Upper lobe of left lung (tissue), 6 donors: ENCODE results near the gene TCHH. TPM values are rescaled to one million over a fixed set of nuclear protein-coding genes. Genes with fewer than 3 reads are reported as not detected.

Experiments
- ATAC-seq, 2 donors: fragments of 200-7000 bp; cut with Tn5 transposase; one replicate each; pipeline ENCODE4 v1.9.1; 2022; ENCODE audit warnings: mild to moderate bottlenecking in 2 of 2, moderate library complexity in 2 of 2; ENCODE audit not compliant: low FRiP score in 2 of 2
- DNase-seq, 2 donors: peaks; one replicate each; pipeline ENCODE4 v3.0.0-alpha.2; 2019 to 2020
- H3K27ac ChIP-seq, 4 donors: fragments of 200-600 bp; sonication (generic); one replicate each; pipeline ENCODE4 v1.5.1; 2016 to 2019
- H3K27me3 ChIP-seq, 4 donors: fragments of 200-600 bp; sonication (generic); one replicate each; pipeline ENCODE4 v1.5.1; 2017 to 2019
- H3K36me3 ChIP-seq, 4 donors: fragments of 200-600 bp; sonication (generic); one replicate each; pipeline ENCODE4 v1.5.1; 2016 to 2019
- H3K4me1 ChIP-seq, 4 donors: fragments of 200-600 bp; sonication (generic); one replicate each; pipeline ENCODE4 v1.5.1; 2018 to 2019
- H3K4me3 ChIP-seq, 4 donors: fragments of 200-600 bp; sonication (generic); one replicate each; pipeline ENCODE4 v1.5.1; 2017 to 2019; ENCODE audit warnings: mild to moderate bottlenecking in 2 of 4, moderate library complexity in 1 of 4
- H3K9me3 ChIP-seq, 4 donors: fragments of 200-600 bp; sonication (generic); one replicate each; pipeline ENCODE4 v1.5.1; 2018 to 2019
- CTCF ChIP-seq, 6 experiments: fragments of 450-650 bp in 4 of 6; fragments of 200-600 bp in 2 of 6; sonication (generic) in 2 of 6; IDR thresholded peaks; one replicate each; pipeline ENCODE4 v1.5.1; 2016 to 2019; ENCODE audit warnings: antibody characterized with exemption in 6 of 6
- EP300 ChIP-seq, 4 donors: sonication (generic); formaldehyde crosslinking; IDR thresholded peaks; one replicate each; pipeline ENCODE4 v1.5.1; 2017; ENCODE audit warnings: antibody characterized with exemption in 4 of 4, control low read depth in 2 of 4
- POLR2A ChIP-seq, 4 donors: fragments of 450-650 bp; IDR thresholded peaks; one replicate each; pipeline ENCODE4 v1.5.1; 2016 to 2017; ENCODE audit warnings: antibody characterized with exemption in 4 of 4, mild to moderate bottlenecking in 2 of 4
- POLR2AphosphoS5 ChIP-seq, 2 donors: sonication (generic); formaldehyde crosslinking; IDR thresholded peaks; one replicate each; pipeline ENCODE4 v1.5.1; 2017; ENCODE audit warnings: antibody characterized with exemption in 2 of 2
- WGBS, 2 donors: methylation state at CpG; one replicate each; pipeline ENCODE4 v1.1.5; 2017 to 2018; 5-methylcytosine and 5-hydroxymethylcytosine counted together
- total RNA-seq, 6 donors: library from RNA; depleted of rRNA in 4 of 6; stranded (reverse); fragments of >200 nt in 4 of 6; gene quantifications; one replicate each; pipeline versions ENCODE4 v1.1.0 to v1.2.1, GENCODE V29; 2016 to 2021
- donor health status: DM: no; HTN: no; CAD: no; lungs with moderate emphysema.
- donor health status: DM: no; HTN: yes; CAD: no; lungs with severe emphysema.

Gene TCHH
- total RNA-seq, 6 donors from 2014 or later, result 0.15 to 1.0 (median 0.24) TPM; not detected in 2

- Histone ChIP-seq H3K36me3 (no peaks in the 10 kb centered on the region), H3K4me3 (peak overlapping the region in 3 of 4 donors; percentile 37 to 51 (median 46)), H3K27ac (no peak overlapping the region), H3K9me3 (peaks cover 3 to 18% (median 13%) of the 10 kb centered on the region in 4 donors), H3K4me1 (peaks cover 36 to 52% (median 45%) of the 10 kb centered on the region in 4 donors), H3K27me3 (peaks cover 0 to 64% (median 30%) of the 10 kb centered on the region in 4 donors)
- 7 to 9% methylated on average over 15 of the region's 15 CpGs for WGBS, 2 donors
- ATAC-seq (no peak), DNase-seq (no peak)
- TF ChIP-seq CTCF (IDR thresholded peaks at IDR 0.05), result no peak
- no peak for TF ChIP-seq EP300 (IDR thresholded peaks at IDR 0.05)
- TF ChIP-seq POLR2A (IDR thresholded peaks at IDR 0.05), result no peak
- TF ChIP-seq POLR2AphosphoS5 (IDR thresholded peaks at IDR 0.05), result no peak
Measured at GRCh38 chr1:152109998-152110294, 5.3 kb downstream of the TCHH start.

GRCh38 chr1:152109231-152109997 lies 5.8 kb downstream of the TCHH start:
- 11 to 15% methylated on average over 31 of the region's 31 CpGs for WGBS, 2 donors
- TF ChIP-seq EP300 (IDR thresholded peaks at IDR 0.05) (no peak), POLR2A (IDR thresholded peaks at IDR 0.05) (no peak), CTCF (IDR thresholded peaks at IDR 0.05) (no peak), POLR2AphosphoS5 (IDR thresholded peaks at IDR 0.05) (no peak)
- Histone ChIP-seq H3K36me3 (no peaks in the 10 kb centered on the region), H3K9me3 (peaks cover 3 to 18% (median 13%) of the 10 kb centered on the region in 4 donors), H3K4me3 (peak overlapping the region in 3 of 4 donors; percentile 37 to 51 (median 46)), H3K4me1 (peaks cover 36 to 52% (median 45%) of the 10 kb centered on the region in 4 donors), H3K27me3 (peaks cover 0 to 64% (median 30%) of the 10 kb centered on the region in 4 donors), H3K27ac (no peak overlapping the region)
- DNase-seq, result no peak
- no peak for ATAC-seq

GRCh38 chr1:152108882-152109222 lies 6.4 kb downstream of the TCHH start:
- H3K36me3 ChIP-seq, result no peaks in the 10 kb centered on the region
- H3K4me1 ChIP-seq, result peaks cover 36 to 52% (median 45%) of the 10 kb centered on the region in 4 donors
- ATAC-seq (no peak), DNase-seq (peak in 1 of 2 donors; percentile 14)
- TF ChIP-seq POLR2AphosphoS5 (IDR thresholded peaks at IDR 0.05) (no peak), POLR2A (IDR thresholded peaks at IDR 0.05) (no peak), CTCF (IDR thresholded peaks at IDR 0.05) (no peak), EP300 (IDR thresholded peaks at IDR 0.05) (no peak)
- H3K4me3 ChIP-seq, result peak overlapping the region in 1 of 4 donors; percentile 51
- WGBS, 2 donors, result 21 to 23% methylated on average over 28 of the region's 28 CpGs
- peaks cover 3 to 18% (median 13%) of the 10 kb centered on the region in 4 donors for H3K9me3 ChIP-seq
- no peak overlapping the region for H3K27ac ChIP-seq
- peaks cover 0 to 64% (median 28%) of the 10 kb centered on the region in 4 donors for H3K27me3 ChIP-seq

GRCh38 chr1:152107984-152108881 lies 7.0 kb downstream of the TCHH start:
- H3K27me3 ChIP-seq, result peaks cover 0 to 58% (median 25%) of the 10 kb centered on the region in 4 donors

More at GRCh38 chr1:152107984-152108881, 7.0 kb downstream of the TCHH start:
- H3K4me3 ChIP-seq, result peak overlapping the region in 3 of 4 donors; percentile 16 to 51 (median 25)
- TF ChIP-seq EP300 (IDR thresholded peaks at IDR 0.05) (no peak), POLR2AphosphoS5 (IDR thresholded peaks at IDR 0.05) (no peak), CTCF (IDR thresholded peaks at IDR 0.05) (no peak), POLR2A (IDR thresholded peaks at IDR 0.05) (no peak)
- peaks cover 36 to 52% (median 45%) of the 10 kb centered on the region in 4 donors for H3K4me1 ChIP-seq
- H3K9me3 ChIP-seq, result peaks cover 3 to 18% (median 13%) of the 10 kb centered on the region in 4 donors
- ATAC-seq, result peak in 1 of 2 donors; percentile 34
- no peaks in the 10 kb centered on the region for H3K36me3 ChIP-seq
- no peak overlapping the region for H3K27ac ChIP-seq
- 18 to 21% methylated on average over 55 to 67 of the region's 67 CpGs for whole genome bisulfite sequencing, 2 donors
- peak in 1 of 2 donors; percentile 71 for DNase-seq
